IPS DF 19.7 (cell line): ENCODE results near the gene GAMT.
"Not testable (repeated sequence)": the region's sequence is repeated elsewhere in the genome, so short reads cannot be mapped to it uniquely, and the experiment has no call there.

Experiments used
- DNase-seq: peaks from one replicate; pipeline ENCODE4 v3.0.0-alpha.2; 2013; ENCODE audit warnings: low read depth, low spot score

Gene GAMT

DNA sequence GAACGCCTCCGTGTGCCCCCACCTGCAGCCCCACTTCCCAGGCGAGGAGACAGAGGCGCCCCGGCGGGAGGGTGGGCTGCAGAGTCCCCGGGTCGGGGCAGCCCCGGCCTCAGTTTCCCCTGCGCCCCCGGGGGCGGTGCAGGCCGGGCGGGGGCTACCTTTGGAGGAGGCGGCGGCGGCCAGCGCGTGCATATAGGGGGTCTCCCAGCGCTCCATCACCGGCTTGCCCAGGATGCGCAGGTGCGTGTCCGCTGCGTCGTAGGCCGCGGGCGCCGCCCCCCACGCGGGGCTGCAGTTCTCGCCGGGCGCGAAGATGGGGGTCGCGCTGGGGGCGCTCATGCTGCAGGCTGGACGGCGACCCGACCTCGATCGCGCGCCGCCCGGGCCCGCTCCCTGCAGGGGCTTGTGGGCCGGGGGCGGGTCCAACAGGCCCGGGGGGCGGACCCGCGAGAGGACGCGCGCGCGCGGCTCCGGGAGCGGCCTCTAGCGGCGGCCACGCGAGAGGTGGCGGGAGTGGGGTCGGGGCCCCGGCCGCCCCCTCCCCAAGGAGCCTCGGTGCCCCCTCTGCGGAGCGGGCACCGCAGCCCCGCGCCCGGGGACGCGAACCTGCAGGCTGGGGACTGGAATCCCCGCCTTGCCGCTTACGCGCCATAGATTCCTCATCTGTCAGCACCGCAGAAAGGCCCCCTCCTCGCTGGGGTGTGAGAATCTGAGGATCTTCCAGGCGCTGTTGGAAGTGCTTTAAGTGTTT lies at the start of gene GAMT:
GAMT (minus strand) TSS at position 405 of the 751 bp plus-strand sequence; CDS start at position 339, 66 bp downstream.
- no peak for DNase-seq

- no peak for DNase-seq
Measured at GRCh38 chr19:1449467-1450442, 48.4 kb upstream of the GAMT start, which contains the start of gene APC2. TSS of gene APC2 (plus strand) at chr19:1450121. CDS start at chr19:1453002, 2,881 bp downstream.

DNA sequence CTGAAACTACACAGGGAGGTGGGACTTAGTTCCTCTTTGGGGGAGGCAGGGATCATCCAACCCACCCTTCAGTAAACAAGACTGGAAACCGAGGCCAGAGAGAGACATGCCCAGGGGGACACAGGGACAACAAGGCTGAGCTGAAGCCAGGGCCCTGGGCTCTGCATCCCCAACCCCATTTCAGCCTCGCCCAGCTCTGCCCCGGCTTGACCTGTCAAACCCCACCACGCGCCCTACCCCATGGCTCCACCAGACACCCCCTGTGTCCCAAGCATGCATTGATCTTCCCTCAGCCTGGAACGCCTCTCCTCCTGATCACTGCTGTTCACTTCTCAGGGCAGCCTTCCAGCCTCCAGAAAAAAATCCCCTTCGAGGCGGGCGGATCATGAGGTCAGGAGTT lies 46.6 kb upstream of the GAMT start:
- DNase-seq, result no peak

DNA sequence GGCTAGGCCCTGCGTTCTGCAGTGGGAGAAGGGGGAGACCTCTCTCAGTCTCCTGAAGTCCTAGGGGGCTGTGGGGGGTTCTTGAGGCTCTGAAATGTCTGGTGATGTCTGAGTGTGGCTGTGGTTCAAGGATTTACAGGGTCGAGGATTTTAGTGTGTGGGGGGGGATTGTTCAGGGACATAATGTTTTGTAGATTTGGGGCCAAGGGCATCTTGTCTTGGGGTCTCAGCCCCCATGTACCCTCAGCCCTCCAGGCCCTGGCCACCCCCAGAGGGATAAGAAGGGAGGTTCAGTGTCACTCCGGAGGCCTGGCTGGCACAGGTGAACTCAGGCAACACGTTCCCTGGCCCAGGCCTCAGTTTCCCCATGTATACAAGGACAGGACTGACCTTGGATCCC lies 46.2 kb upstream of the GAMT start:
- no peak for DNase-seq

DNA sequence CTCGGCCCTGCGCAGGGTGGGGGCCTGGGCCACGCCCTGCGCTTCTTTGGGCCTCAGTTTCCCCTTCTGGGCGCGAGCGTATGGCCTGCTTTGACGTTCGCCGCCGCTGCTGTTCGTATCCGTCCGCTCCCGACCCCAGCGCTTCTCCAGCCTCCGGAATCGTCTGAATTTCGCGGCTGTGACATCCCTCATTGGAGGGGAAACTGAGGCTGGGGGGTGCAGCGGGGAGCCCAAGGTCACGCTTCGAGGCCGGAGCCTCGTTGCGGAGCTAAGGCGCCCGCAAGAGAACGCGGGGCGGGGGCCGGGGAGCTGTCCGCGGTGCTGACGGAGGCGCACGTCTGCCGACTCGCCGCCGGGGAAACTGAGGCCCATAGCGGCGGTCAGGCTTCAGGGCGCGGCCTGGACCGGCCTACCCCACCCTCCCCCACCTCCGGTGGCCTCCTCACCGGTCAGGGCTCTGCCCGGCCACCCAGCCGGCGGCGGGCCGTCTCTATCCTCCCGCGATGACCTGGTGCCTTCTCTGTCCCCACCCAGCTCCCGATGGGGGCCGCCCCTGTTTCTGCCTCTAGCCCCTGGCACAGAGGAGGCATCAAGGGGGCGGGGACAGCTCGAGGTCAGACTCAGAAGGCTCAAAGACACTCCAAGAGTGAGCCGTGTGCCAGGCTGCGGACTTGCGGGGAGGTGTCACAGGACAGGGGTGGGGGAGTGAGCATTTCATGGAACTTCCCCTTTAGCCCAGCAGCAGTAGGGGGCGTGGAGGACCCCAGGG lies 45.6 kb upstream of the GAMT start:
- no peak for DNase-seq

GRCh38 chr19:1445932-1446712 lies 44.8 kb upstream of the GAMT start:
- no peak for DNase-seq

DNA sequence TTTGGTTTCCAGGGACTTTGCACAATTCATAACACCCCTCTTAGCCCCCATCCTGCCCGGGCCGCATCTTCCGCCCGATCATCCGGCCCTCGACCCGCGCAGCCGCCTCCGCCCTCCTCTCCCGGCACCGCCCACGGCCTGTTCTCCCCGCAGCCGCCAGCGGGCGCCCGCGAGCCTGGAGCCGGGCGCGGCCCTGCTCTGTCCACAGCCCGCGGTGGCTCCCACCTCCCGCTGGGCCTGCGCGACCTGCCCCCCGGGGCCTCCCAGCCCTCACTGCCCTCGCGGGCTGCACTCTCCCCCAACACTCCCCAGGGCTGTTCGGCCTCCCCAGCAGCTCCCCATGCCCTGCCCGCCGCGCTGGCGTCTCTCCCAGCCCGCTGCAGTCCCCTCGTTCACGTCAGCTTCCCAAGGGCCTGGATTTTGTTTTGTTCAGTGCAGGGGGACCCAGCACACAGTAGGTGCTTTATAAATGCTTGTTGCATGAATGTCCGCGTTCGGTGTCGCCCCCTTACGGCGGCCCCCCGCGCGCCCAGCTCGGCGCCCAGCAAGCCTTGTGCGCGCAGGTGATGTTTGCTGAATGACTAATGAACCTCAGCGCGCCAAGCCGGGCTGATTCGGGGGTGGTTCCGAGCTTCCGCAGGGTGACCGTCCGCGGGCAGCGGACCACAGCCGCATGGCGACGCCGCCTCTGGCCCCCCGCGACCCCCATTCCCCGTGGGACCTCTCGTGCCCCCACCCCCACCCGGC lies 44.0 kb upstream of the GAMT start:
- no peak for DNase-seq

GRCh38 chr19:1441677-1442438 lies 40.5 kb upstream of the GAMT start:
- no peak for DNase-seq

- no peak for DNase-seq
Measured at GRCh38 chr19:1441022-1441426, 39.7 kb upstream of the GAMT start.

GRCh38 chr19:1440418-1440801 lies 39.1 kb upstream of the GAMT start:
- DNase-seq, result no peak

DNA sequence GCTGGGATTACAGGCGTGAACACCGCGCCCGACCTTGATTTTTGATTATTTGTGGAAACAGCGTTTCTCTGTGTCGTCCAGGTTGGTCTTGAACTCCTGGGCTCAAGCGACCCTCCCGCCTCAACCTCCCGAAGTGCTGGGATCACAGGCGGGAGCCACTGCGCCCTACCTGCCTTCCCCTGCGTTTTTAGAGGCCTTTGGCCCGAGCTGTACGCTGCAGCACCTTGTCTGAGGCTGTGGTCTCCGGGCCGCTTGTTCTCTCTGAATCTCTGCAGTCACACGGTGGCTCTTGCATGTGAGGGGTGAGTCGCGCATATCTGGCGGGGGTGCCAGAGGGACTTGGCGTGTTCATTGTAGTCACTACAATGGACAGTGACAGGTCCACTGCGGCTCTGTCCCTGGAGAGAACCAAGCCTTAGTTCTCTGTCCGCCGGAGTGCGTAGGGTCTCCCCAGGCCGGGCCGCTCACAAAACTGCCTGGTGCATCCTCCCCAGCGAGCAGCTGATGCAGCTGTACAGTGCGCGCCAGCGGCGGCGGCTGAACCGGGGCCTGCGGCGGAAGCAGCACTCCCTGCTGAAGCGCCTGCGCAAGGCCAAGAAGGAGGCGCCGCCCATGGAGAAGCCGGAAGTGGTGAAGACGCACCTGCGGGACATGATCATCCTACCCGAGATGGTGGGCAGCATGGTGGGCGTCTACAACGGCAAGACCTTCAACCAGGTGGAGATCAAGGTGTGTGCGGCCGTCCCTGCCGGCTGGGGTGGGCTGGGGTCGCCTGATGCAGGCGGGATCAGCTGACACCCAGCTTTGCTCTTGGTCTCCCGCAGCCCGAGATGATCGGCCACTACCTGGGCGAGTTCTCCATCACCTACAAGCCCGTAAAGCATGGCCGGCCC lies 38.4 kb upstream of the GAMT start:
- DNase-seq, result not testable (repeated sequence)

GRCh38 chr19:1438933-1439354 lies 37.6 kb upstream of the GAMT start:
- DNase-seq, result no peak

GRCh38 chr19:1438035-1438932 lies 36.9 kb upstream of the GAMT start, which contains the start of gene RPS15:
TSS of gene RPS15 (plus strand) at chr19:1438396. CDS start at chr19:1438426, 30 bp downstream.
- no peak for DNase-seq

DNA sequence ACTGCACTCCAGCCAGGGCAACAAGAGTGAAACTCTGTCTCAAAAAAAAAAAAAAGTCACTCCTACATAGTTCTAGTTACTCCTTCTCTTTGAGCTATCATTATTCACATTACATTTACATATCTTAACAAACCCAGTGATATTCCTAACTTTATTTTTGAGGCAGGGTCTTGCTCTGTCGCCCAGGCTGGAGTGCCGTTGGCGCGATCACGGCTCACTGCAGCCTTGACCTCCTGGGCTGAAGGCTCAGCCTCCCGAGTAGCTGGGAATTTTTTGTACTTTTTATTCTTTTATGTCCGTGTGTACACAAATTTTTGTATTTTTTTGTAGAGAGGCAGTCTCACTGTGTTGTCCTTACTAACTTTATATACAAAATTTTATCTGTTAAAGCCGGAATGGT lies 36.3 kb upstream of the GAMT start:
- DNase-seq, result no peak

GRCh38 chr19:1435378-1435989 lies 34.1 kb upstream of the GAMT start:
- no peak for DNase-seq

DNA sequence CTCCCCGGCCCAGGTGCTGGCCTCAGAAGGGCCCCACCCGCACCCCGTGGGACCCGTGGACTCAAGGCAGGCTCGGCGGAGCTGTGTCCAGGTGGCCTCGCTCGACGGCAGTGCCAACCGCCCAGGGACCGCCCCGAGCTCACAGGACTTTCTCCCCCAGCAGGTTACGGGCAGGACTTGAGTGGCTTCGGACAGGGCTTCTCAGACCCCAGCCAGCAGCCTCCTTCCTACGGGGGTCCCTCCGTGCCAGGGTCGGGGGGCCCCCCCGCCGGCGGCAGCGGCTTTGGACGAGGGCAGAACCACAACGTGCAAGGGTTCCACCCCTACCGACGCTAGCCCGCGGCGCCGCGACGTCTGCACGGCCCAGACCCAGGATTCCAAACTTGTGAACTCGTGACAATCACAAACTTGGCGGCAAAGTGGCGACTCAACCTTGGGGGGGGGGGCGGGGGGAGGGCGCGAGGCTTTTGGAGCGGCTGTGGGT lies 33.3 kb upstream of the GAMT start:
- no peak for DNase-seq

DNA sequence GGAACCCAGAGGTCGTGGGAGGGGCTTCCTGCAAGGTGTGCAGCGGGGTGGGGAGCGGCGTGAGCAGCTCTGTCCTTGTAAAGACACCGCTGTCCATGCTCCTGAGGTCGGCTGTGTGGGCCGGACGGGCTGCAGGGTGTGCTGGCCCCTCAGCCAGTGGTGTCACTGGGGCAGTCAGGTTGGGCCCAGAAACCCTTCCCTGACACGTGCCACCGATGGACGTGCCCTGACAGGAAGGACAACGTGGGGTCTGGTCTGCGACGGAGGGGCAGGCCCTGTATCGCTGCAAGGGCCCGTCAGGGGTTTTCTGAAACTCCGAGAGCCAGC lies 32.7 kb upstream of the GAMT start:
- no peak for DNase-seq
